Activated CD8-positive, alpha-beta T cell treated with anti-CD3 and anti-CD28 coated beads for 36 hours (primary cell): ENCODE results near the gene EXOC1. TPM values are rescaled to one million over a fixed set of nuclear protein-coding genes. Genes with fewer than 3 reads are reported as not detected.

ENCODE experiments used
- ATAC-seq: fragments of 200-7000 bp; cut with Tn5 transposase; one replicate; pipeline ENCODE4 v1.10.0; 2021; ENCODE audit warnings: mild to moderate bottlenecking, moderate library complexity
- CTCF ChIA-PET: fragments of 350-600 bp; sonication (Branson Sonifier 250); formaldehyde crosslinking; loops from one replicate; lab custom pipeline; 2021; ENCODE audit warnings: antibody characterized with exemption; lab: Charles Lee
- POLR2A ChIA-PET: fragments of 350-600 bp; sonication (Branson Sonifier 250); formaldehyde crosslinking; loops from one replicate; lab custom pipeline; 2021; ENCODE audit warnings: antibody characterized with exemption; lab: Charles Lee
- DNase-seq: peaks from one replicate; pipeline ENCODE4 v3.0.0-alpha.2; 2020
- H3K27ac Mint-ChIP-seq: one replicate; pipeline ENCODE4 v1.8.0; 2021; ENCODE audit warnings: mild to moderate bottlenecking, mixed read lengths
- H3K27me3 Mint-ChIP-seq: one replicate; pipeline ENCODE4 v1.8.0; 2021; ENCODE audit warnings: mixed read lengths
- H3K36me3 Mint-ChIP-seq: one replicate; pipeline ENCODE4 v1.8.0; 2021; ENCODE audit warnings: low read depth, mixed read lengths
- H3K4me1 Mint-ChIP-seq: one replicate; pipeline ENCODE4 v1.8.0; 2021; ENCODE audit warnings: low read depth, mixed read lengths
- H3K4me3 Mint-ChIP-seq: one replicate; pipeline ENCODE4 v1.8.0; 2021; ENCODE audit warnings: mild to moderate bottlenecking, moderate library complexity, mixed read lengths
- H3K9me3 Mint-ChIP-seq: one replicate; pipeline ENCODE4 v1.8.0; 2021; ENCODE audit warnings: mixed read lengths
- CTCF ChIP-seq: fragments of 200-600 bp; IDR thresholded peaks from one replicate; pipeline ENCODE4 v1.8.0; 2022; ENCODE audit warnings: antibody characterized with exemption, mild to moderate bottlenecking
- intact Hi-C: fragments of 100-400 bp; cut with micrococcal nuclease; formaldehyde crosslinking; loops from one replicate; pipeline ENCODE4 v1.10.0; 2022
- total RNA-seq, 2 experiments: library from RNA; stranded (reverse); gene quantifications; one replicate each; pipeline ENCODE4 v1.2.3, GENCODE V29; 2021

EXOC1 gene
- total RNA-seq, 2 experiments from 2014 or later, result 19.1 to 20.5 TPM

DNA sequence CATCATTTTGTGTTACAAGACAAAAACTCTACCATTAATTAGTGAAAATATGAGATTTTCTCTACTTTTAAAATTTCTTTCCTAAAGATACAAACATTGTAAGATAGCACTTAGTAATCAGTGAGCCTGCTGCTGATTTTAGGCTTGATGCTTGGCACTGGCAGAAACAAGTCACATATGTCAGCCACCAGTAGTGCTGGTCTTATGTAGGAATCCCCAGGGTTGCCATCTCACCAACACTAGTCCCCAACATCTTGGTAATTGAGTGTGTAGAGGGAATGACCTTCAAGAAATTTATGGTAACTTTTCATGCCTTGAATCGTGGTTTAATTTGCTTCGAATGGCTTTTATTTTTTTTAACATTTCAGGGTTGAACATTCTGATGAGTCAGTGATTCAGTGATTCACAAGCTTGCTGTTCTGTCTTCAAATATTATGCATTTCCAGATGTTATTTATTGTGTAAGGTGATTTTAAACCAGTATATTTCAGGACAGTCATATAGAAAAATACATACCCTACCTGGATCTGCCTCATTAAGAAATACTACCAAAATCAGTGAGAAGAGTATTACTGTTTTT, 11.9 kb downstream of the EXOC1 start:
- no peak for ATAC-seq
- CTCF ChIA-PET, result interaction anchor here (0.8 to 2.9 kb wide), 10 partner anchors 13 to 520 kb away, joined by 3 to 12 read pairs (median 4); partner anchors contain the start of genes CEP135 and SRD5A3

DNA sequence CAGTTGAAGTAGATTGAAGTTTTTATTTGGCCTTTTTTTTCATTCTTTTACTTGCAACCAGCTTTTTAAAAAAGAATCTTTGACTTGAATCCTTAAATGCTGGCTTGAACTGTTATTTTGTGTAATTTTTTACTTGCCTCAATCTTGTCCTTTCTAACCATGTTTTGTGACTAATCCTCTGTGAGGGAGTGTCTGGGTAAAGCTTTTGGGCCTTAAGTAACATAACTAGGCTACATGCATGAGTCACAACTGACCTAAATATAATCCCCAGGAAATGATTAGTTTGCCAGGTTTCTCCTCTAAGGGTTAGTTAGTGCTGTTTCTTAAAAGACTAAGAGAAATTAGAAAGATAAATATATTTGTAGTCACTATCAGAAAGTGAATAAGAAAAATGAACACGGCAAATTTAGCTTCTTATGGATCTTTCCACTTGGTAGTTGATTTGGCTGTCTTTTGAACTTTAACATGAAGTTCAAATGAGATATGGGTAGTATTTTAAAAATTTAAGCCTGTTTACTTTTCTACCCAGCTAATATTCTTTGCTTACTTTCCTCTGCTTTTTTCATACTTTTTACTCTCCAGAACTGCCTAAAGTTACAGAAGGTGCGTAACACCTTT, 13.0 kb downstream of the EXOC1 start:
- DNase-seq, result no peak
- Mint-ChIP-seq H3K36me3 (peaks cover 25% of the 10 kb centered on the region), H3K9me3 (no peaks in the 10 kb centered on the region), H3K27me3 (no peaks in the 10 kb centered on the region), H3K4me1 (peaks cover 20% of the 10 kb centered on the region), H3K4me3 (no peak overlapping the region), H3K27ac (peak overlapping the region; percentile 65)
- peak; percentile 84 for ATAC-seq
- ChIA-PET POLR2A (interaction anchor here (2.1 kb wide), 1 partner anchor 13 kb away, joined by 6 read pairs; the partner anchor contains the start of gene EXOC1), CTCF (interaction anchor here (0.7 to 2.9 kb wide), 18 partner anchors 8 to 521 kb away, joined by 3 to 12 read pairs (median 3); partner anchors contain the start of genes CEP135, EXOC1 and SRD5A3)
- intact Hi-C loops, result no loop called here
- TF ChIP-seq CTCF, result no peak

More for the DNA sequence above, 11.9 kb downstream of the EXOC1 start:
- H3K4me1 Mint-ChIP-seq, result peaks cover 20% of the 10 kb centered on the region
- POLR2A ChIA-PET, result interaction anchor here (2.1 kb wide), 1 partner anchor 12 kb away, joined by 6 read pairs; the partner anchor contains the start of gene EXOC1
- H3K27ac Mint-ChIP-seq, result peak overlapping the region; percentile 65
- no peak overlapping the region for H3K4me3 Mint-ChIP-seq
- H3K27me3 Mint-ChIP-seq, result no peaks in the 10 kb centered on the region
- TF ChIP-seq CTCF, result no peak
- peaks cover 21% of the 10 kb centered on the region for H3K36me3 Mint-ChIP-seq
- DNase-seq, result no peak
- no peaks in the 10 kb centered on the region for H3K9me3 Mint-ChIP-seq
- intact Hi-C loops, result no loop called here

DNA sequence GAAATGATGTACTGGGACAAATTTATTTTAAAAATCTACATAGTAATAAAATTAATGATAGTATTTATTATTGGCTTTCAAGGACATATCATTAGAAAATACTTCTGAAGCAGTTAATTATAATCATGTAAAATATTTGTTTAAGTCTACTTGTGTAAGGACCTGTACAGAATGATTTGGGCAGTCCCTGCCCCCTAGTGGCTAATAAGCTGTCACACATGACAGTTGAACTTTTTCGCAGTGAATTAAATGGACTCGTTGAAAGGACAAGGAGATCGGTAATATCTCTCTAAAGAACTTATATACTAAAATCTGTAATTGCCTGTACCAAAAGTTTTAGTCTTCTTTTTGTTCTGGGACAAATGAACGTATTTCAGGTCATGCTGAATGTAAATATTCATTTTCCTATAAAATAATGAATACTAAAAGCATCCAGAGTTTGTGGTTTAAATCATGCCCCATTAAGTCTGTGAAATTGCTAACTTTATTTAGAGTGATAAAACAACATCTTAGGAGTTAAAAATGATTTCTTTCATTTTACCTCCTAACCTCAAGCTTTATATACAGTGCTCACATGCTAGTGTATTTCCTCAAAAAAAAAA, 13.6 kb downstream of the EXOC1 start:
- Mint-ChIP-seq H3K4me1 (peaks cover 20% of the 10 kb centered on the region), H3K36me3 (peaks cover 25% of the 10 kb centered on the region), H3K27ac (no peak overlapping the region), H3K9me3 (no peaks in the 10 kb centered on the region), H3K4me3 (no peak overlapping the region), H3K27me3 (no peaks in the 10 kb centered on the region)
- peak; percentile 93 for TF ChIP-seq CTCF
- peak; percentile 73 for ATAC-seq
- POLR2A ChIA-PET, result interaction anchor here (0.5 kb wide), 1 partner anchor 68 kb away, joined by 3 read pairs; no protein-coding TSS in a partner anchor
- intact Hi-C loops, result no loop called here
- DNase-seq, result peak; percentile 34
- CTCF ChIA-PET, result interaction anchor here (0.7 to 2.9 kb wide), 18 partner anchors 9 to 682 kb away, joined by 3 to 12 read pairs (median 3); partner anchors contain the start of genes EXOC1 and SRD5A3

GRCh38 chr4:55868581-55869090, 15.2 kb downstream of the EXOC1 start:
- intact Hi-C loops, result no loop called here
- DNase-seq (no peak), ATAC-seq (no peak)
- ChIA-PET CTCF (interaction anchor here (2.2 kb wide), 1 partner anchor 13 kb away, joined by 8 read pairs; no protein-coding TSS in a partner anchor), POLR2A (no interaction called here)
- no peak overlapping the region for H3K27ac Mint-ChIP-seq
- no peaks in the 10 kb centered on the region for H3K9me3 Mint-ChIP-seq
- no peak for TF ChIP-seq CTCF
- peaks cover 20% of the 10 kb centered on the region for H3K4me1 Mint-ChIP-seq
- no peak overlapping the region for H3K4me3 Mint-ChIP-seq
- H3K27me3 Mint-ChIP-seq, result no peaks in the 10 kb centered on the region
- H3K36me3 Mint-ChIP-seq, result peaks cover 25% of the 10 kb centered on the region
